SU-DHL-6 (cell line): ENCODE measurements around the gene ANKRD31.

ENCODE experiments used
- CTCF ChIP-seq: fragments of 200-600 bp; sonication (generic); IDR thresholded peaks from one replicate; pipeline ENCODE4 v1.5.1; 2017; ENCODE audit warnings: antibody characterized with exemption, mild to moderate bottlenecking, low read length, moderate library complexity; ENCODE audit not compliant: insufficient read depth, poor library complexity, severe bottlenecking
- EZH2phosphoT487 ChIP-seq: fragments of 200-600 bp; sonication (generic), shearing (Covaris generic); conservative IDR thresholded peaks from 2 replicates; pipeline ENCODE4 v1.6.1; 2018; ENCODE audit warnings: mild to moderate bottlenecking, antibody characterized with exemption, low read length, moderate library complexity, mixed read lengths

- TF ChIP-seq CTCF (no peak), EZH2phosphoT487 (no peak)
Measured at GRCh38 chr5:75199071-75199470, 37.6 kb downstream of the ANKRD31 start.
